GM12873 (cell line): ENCODE results near the gene ATG4A.

ENCODE experiments used
- TF ChIP-seq, protein P1 (sequence below): IDR thresholded peaks from 2 replicates; pipeline ENCODE4 v1.5.1; 2012; ENCODE audit warnings: low read depth, mild to moderate bottlenecking, moderate library complexity, low read length, control low read depth; ENCODE audit not compliant: insufficient read depth; ENCODE audit errors: missing control alignments

Gene ATG4A

DNA sequence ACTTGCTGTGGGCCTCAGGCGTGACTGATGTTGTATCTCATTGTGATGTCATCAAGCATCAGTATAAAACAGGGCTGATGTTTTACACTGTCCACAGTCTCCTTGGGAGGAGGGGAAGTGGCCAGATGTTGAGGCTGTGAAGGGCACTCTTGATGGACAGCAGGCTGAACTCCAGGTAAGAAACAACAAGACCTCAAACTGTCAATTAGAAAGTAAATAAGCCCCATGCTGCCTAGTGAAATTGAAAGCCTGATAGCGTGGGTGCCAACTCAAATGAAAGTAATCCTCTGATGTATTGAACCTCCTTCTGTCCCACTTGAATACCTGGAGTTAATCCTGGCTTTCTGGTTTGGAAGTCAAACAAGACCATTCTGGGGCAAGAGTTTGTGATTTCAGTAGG lies 27.0 kb upstream of the ATG4A start:
- TF ChIP-seq, protein P1, sequence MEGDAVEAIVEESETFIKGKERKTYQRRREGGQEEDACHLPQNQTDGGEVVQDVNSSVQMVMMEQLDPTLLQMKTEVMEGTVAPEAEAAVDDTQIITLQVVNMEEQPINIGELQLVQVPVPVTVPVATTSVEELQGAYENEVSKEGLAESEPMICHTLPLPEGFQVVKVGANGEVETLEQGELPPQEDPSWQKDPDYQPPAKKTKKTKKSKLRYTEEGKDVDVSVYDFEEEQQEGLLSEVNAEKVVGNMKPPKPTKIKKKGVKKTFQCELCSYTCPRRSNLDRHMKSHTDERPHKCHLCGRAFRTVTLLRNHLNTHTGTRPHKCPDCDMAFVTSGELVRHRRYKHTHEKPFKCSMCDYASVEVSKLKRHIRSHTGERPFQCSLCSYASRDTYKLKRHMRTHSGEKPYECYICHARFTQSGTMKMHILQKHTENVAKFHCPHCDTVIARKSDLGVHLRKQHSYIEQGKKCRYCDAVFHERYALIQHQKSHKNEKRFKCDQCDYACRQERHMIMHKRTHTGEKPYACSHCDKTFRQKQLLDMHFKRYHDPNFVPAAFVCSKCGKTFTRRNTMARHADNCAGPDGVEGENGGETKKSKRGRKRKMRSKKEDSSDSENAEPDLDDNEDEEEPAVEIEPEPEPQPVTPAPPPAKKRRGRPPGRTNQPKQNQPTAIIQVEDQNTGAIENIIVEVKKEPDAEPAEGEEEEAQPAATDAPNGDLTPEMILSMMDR: no peak

DNA sequence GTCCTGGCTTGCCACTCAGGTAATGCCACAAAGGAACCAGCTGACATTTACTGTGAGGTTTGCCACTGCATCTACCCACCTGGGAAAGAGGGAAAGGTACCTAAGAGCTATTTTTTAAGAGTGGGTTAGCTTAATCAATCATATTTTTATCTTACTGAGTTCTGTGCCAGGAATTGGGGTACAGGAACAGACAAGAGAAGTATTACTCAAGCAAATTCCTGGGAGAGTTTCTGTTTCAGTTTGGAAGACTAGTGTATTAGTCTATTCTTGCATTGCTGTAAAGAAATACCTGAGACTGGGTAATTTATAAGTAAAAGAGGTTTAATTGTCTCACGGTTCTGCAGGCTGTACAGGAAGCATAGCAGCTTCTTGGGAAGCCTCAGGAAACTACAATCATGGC lies 23.5 kb upstream of the ATG4A start:
- TF ChIP-seq, protein P1: no peak

DNA sequence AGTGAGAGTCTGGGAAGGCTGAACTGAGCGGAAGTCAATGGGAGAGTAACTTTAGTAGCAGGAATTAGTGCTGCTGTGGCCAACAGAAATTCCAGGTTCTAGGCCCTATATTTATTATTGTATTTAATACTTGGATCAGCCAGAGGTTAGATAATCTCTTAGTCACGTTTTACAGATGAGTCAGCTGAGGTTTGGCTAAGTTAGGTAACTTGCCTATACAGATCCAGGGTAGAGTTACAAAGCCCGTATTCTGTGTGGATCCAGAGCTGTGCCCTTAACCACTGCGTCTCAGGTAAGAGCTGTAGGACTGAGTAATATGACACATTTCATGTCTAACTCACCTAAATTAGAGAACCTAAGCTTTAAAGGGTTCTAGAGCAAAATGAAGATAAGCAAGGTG lies 20.7 kb upstream of the ATG4A start:
- TF ChIP-seq, protein P1: no peak

DNA sequence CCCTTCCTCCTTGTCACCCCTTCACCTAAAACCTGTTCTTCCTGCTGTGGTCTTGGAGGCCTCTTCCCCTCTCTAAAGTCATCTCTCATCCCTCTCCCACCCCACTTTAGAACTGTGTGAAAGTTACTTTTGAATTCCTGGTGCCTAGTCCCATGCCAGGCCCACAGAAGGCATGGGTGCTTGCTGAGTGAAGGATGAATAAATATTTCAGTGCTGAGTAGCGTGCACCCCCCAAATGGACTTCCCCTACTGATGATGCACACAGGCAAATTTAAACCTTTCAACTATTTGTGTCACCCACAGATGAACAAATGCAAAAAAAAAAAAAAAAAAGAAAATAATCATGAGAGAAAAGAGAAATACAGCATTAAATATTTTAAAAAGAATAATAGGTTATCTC lies 20.0 kb upstream of the ATG4A start:
- TF ChIP-seq, protein P1: no peak

DNA sequence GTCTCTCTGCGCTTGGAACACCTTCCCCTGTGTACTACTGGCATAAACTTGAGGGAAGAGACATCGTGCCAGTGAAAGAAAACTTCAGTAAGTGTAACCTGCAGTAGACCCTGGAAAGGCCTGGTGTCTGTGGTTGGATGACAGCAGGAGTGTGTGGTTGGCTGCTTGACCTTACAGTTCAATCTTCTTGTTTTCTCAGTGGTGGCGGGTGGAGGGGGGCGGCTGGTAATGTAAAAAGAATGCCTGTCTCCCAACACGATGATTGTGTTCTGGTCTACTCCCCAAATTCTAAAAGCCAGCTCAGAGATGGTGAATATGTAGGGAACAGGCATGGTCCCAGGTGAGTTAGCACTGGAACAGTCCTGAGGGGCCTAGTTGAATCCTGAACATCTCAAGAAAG lies 18.8 kb upstream of the ATG4A start:
- TF ChIP-seq, protein P1: no peak

DNA sequence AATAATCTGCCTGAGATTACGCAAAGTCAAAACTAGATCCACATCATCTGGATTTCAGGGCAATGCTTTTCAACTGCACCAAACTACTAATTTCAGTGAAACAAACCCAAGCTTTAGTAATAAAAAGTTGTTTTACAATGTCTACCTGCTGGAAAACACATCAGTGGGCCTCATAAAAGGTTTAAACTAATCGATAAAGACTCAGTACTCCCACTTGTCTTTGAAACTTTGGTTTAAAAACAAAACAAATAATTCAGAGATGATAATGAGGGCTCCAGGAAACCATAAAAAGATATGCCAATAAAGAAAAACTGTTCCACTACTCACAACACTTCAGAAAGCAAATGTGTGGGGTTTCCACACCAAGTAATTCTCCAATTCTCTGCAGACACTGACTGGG lies 10.5 kb upstream of the ATG4A start:
- TF ChIP-seq, protein P1: no peak

DNA sequence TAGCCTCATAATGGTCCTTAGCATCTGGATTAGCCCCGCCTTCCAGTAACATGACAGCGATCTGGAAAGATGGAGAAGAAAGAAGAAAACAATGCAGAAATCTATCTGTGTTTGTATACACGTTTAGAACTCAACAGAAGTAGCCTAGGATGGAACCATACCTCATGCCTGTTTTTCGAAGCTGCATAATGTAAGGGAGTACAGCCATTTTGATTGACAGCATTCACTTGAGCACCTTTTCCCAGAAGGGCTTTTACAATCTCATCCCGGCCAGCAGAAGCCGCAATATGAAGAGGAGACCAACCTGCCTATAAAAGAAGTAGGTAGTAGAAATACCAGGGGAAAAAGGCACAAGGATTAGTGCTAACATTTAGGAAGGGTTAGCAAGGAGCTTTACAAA lies 3.8 kb upstream of the ATG4A start:
- TF ChIP-seq, protein P1: no peak

DNA sequence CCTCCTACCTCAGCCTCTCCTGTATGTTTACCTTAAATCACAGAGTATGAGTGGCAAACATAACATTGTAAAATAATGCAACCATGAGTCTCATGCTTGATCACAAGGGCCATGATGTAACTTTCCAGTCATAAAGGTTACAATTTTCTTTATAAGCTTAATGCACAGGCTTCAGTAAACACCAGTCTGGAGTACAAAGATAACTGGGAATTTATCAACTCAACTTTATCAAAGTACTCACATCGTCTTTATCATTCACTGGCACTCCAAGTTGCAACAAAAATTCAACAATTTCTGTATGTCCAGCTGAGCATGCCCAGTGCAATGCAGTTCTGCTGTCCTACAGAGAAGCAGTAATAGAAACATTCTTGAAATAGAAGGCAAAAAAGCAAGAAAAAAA lies 3.1 kb upstream of the ATG4A start:
- TF ChIP-seq, protein P1: no peak
